ENCODE data around the gene TBXA2R.
"Not testable (repeated sequence)": the region's sequence is repeated elsewhere in the genome, so short reads cannot be mapped to it uniquely, and the experiment has no call there.

Gene TBXA2R

DNA sequence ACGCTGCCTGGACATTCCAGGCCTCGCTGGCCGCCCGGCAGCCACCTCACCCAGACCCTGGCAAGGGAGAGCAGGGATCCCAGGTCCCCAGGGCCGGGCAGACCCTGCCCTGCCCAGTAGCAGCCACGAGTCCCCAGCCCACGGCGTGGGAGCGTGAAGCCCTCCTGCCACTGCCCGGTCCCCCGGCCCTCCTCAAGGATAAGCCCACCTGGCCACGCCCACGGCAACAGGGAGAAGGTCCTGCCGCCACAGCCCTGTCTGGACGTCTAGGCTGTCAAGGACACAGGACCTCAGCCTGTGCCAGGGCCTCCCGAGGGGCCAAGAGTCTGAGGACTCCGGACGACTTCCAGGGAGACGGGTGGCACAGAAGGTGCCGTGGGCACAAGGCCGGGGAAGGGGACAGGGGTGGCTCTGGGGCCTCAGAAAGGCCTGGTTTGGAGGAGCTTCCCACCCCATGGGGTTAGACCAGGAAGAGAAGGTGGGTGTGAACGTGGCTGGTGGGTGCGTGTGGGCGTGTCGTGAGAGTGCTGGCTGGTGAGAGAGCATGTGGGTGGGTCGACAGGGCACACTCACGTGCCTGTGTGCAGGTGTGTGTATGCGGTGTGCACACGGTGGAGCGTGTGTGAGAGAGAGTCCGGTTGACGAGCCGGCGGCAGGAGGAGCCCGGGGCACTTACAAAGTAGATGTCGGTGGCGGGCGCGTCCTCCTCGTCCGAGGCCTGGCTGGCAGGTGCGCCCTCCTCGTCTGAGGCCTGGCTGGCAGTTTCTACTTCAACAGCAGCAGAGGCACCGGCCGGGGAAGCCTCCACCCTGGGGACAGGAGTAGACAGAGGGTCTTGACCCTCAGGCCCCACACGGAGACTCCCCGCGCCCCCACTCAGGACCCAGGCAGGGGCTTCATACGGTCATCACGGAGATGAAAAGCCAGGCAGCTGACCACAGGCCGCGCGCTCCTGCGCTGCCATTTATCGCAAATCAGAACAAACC is 31.8 kb upstream of the TBXA2R start:
- no peak overlapping the region for H3K27ac ChIP-seq (ENCODE audit: low read depth, low read length, severe bottlenecking)
- no peaks in the 10 kb centered on the region for H3K4me1 ChIP-seq (ENCODE audit: control insufficient read depth, insufficient read depth, low read length, poor library complexity, severe bottlenecking)
- H3K9me3 ChIP-seq (ENCODE audit: control insufficient read depth, low read length): no peaks in the 10 kb centered on the region
- no peak overlapping the region for H3K4me3 ChIP-seq (ENCODE audit: extremely low read depth, insufficient read depth, low read length, poor library complexity, severe bottlenecking)
- H3K36me3 ChIP-seq (ENCODE audit: control insufficient read depth, insufficient read depth, low read length): peaks cover 40% of the 10 kb centered on the region
- WGBS, 2 experiments (ENCODE audit: insufficient coverage in 2 of 2): 95% methylated on average over 53 to 54 of the region's 55 CpGs

DNA sequence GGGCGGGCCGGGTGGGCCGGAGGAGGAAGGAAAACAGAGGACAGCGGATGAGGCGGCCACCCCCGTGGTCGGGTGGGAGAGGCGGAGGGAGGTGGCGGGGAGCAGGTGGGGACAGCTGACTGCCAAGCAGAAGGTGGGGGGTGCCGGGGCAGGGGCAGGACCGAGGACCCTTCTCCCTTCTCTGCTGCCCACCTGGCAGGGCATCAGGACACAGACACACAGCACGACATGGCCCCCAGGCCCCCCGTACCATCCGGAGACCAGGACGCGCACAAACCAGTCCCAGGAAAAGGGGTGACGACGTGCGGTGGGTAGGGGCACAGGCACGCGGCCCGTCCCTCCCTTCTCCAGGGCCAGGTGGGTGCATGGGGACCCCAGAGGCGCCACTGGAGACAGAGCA is 30.9 kb upstream of the TBXA2R start:
- Histone ChIP-seq H3K27ac (ENCODE audit: low read depth, low read length, severe bottlenecking) (no peak overlapping the region), H3K9me3 (ENCODE audit: control insufficient read depth, low read length) (no peaks in the 10 kb centered on the region), H3K36me3 (ENCODE audit: control insufficient read depth, insufficient read depth, low read length) (peaks cover 35% of the 10 kb centered on the region), H3K4me3 (ENCODE audit: extremely low read depth, insufficient read depth, low read length, poor library complexity, severe bottlenecking) (no peak overlapping the region), H3K4me1 (ENCODE audit: control insufficient read depth, insufficient read depth, low read length, poor library complexity, severe bottlenecking) (no peaks in the 10 kb centered on the region)
- WGBS, 2 experiments (ENCODE audit: insufficient coverage in 2 of 2): 96 to 98% methylated on average over 13 to 23 of the region's 23 CpGs

DNA sequence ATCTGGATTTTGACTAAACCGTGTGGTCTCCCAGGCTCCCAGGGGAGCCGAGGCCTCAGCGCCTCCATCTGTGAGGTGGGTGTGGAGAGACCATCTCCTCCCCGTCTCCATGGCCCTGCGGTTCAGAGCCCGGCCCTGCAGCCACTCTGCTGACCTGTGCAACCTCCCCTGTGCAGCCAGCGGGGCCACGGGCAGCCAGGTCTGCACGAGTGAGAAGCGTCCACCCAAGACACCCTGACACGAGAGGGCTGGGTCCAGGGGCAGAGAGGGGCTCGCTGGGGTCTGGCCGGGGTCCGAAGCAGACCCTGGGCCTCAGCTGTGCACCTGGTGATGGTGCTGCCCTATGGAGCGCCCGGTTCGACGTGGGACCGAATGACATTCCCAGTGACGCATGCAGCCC is 30.3 kb upstream of the TBXA2R start:
- Histone ChIP-seq H3K36me3 (ENCODE audit: control insufficient read depth, insufficient read depth, low read length) (peaks cover 33% of the 10 kb centered on the region), H3K9me3 (ENCODE audit: control insufficient read depth, low read length) (no peaks in the 10 kb centered on the region), H3K27ac (ENCODE audit: low read depth, low read length, severe bottlenecking) (no peak overlapping the region), H3K4me1 (ENCODE audit: control insufficient read depth, insufficient read depth, low read length, poor library complexity, severe bottlenecking) (no peaks in the 10 kb centered on the region), H3K4me3 (ENCODE audit: extremely low read depth, insufficient read depth, low read length, poor library complexity, severe bottlenecking) (no peak overlapping the region)
- 93 to 96% methylated on average over 18 to 19 of the region's 20 CpGs for WGBS, 2 experiments (ENCODE audit: insufficient coverage in 2 of 2)

GRCh38 chr19:3636506-3636905 is 29.8 kb upstream of the TBXA2R start:
- no peak overlapping the region for H3K27ac ChIP-seq (ENCODE audit: low read depth, low read length, severe bottlenecking)
- H3K36me3 ChIP-seq (ENCODE audit: control insufficient read depth, insufficient read depth, low read length): peaks cover 33% of the 10 kb centered on the region
- H3K4me1 ChIP-seq (ENCODE audit: control insufficient read depth, insufficient read depth, low read length, poor library complexity, severe bottlenecking): no peaks in the 10 kb centered on the region
- H3K9me3 ChIP-seq (ENCODE audit: control insufficient read depth, low read length): no peaks in the 10 kb centered on the region
- 89 to 95% methylated on average over 20 of the region's 20 CpGs for WGBS, 2 experiments (ENCODE audit: insufficient coverage in 2 of 2)
- no peak overlapping the region for H3K4me3 ChIP-seq (ENCODE audit: extremely low read depth, insufficient read depth, low read length, poor library complexity, severe bottlenecking)

DNA sequence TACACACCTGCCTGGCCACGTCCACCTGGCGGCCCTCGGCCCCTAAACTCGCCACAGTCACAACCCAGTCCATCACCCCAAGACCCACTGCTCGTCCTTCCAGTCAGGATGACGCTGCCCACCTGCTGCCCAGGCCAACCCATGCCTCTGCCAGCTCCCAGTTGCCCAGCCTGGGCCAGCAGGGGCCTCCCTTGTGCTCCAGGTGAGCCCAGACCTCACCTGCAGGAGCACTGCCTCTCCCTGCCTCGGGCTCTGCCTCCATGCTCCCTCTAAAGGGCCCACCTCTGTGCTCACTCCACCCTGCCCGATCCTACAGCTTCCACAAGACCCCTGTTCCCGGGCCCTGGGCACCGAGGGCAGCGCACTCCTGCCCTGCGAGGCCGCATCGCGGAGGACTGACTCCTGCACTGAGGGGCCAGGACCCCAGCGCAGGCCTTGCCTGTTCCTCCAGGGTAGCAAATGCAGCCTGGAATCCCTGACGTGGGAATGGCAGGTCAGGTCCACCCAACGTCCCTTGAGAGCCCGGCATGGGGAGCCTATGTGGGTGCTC is 27.9 kb upstream of the TBXA2R start:
- H3K9me3 ChIP-seq (ENCODE audit: control insufficient read depth, low read length): no peaks in the 10 kb centered on the region
- WGBS, 2 experiments (ENCODE audit: insufficient coverage in 2 of 2): 95 to 96% methylated on average over 19 of the region's 19 CpGs
- H3K4me1 ChIP-seq (ENCODE audit: control insufficient read depth, insufficient read depth, low read length, poor library complexity, severe bottlenecking): no peaks in the 10 kb centered on the region
- peaks cover 29% of the 10 kb centered on the region for H3K36me3 ChIP-seq (ENCODE audit: control insufficient read depth, insufficient read depth, low read length)
- H3K4me3 ChIP-seq (ENCODE audit: extremely low read depth, insufficient read depth, low read length, poor library complexity, severe bottlenecking): no peak overlapping the region
- H3K27ac ChIP-seq (ENCODE audit: low read depth, low read length, severe bottlenecking): no peak overlapping the region

- no peaks in the 10 kb centered on the region for H3K9me3 ChIP-seq (ENCODE audit: control insufficient read depth, low read length)
- whole genome bisulfite sequencing, 2 experiments (ENCODE audit: insufficient coverage in 2 of 2): 92 to 94% methylated on average over 13 to 22 of the region's 22 CpGs
Observed at GRCh38 chr19:3633559-3633988, 26.9 kb upstream of the TBXA2R start.

DNA sequence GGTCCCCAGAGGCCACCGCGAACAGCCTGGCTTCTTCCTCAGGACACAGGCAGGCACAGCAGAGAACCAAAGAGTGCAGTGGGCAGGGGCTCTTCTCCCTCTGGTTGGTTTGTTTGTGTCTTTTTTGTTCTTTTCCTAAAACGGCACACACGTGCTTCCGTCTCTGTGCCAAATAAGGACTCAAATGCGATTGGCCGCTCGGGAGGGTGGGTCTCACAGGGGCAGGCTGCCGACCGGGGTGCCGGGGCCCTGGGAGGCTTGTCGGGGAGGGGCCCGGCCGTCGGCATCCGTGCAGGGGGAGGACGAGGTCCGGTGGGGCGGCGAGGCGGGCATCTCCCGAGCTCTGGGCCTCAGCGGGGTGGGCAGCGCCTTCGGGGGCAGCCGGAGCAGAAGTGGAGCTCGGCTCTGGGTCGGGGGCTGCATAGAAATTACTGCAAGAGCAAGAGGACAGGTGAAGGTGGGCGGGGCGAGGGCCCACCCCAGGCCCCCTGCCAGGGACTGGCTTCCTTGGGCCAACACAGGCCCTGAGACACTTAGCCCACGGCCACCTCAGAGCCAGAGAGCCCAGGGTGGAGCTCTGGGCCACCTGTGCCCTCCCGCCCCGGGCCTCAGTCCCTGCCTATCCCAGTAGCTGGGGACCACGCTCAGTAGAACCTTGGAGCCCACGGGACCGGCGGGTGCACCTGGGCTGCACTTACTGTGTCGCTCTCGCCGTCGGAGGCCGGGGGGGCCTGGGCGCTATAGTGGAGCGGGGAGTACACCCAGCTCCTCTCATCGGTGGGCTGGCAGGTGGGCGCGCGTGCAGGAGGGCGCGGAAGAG is 26.3 kb upstream of the TBXA2R start:
- H3K36me3 ChIP-seq (ENCODE audit: control insufficient read depth, insufficient read depth, low read length): peaks cover 18% of the 10 kb centered on the region
- H3K27ac ChIP-seq (ENCODE audit: low read depth, low read length, severe bottlenecking): no peak overlapping the region
- no peaks in the 10 kb centered on the region for H3K4me1 ChIP-seq (ENCODE audit: control insufficient read depth, insufficient read depth, low read length, poor library complexity, severe bottlenecking)
- WGBS, 2 experiments (ENCODE audit: insufficient coverage in 2 of 2): 96% methylated on average over 50 of the region's 50 CpGs
- no peaks in the 10 kb centered on the region for H3K9me3 ChIP-seq (ENCODE audit: control insufficient read depth, low read length)
- H3K4me3 ChIP-seq (ENCODE audit: extremely low read depth, insufficient read depth, low read length, poor library complexity, severe bottlenecking): no peak overlapping the region

More at GRCh38 chr19:3633559-3633988, 26.9 kb upstream of the TBXA2R start:
- Histone ChIP-seq H3K36me3 (ENCODE audit: control insufficient read depth, insufficient read depth, low read length) (peaks cover 19% of the 10 kb centered on the region), H3K27ac (ENCODE audit: low read depth, low read length, severe bottlenecking) (no peak overlapping the region), H3K4me1 (ENCODE audit: control insufficient read depth, insufficient read depth, low read length, poor library complexity, severe bottlenecking) (no peaks in the 10 kb centered on the region), H3K4me3 (ENCODE audit: extremely low read depth, insufficient read depth, low read length, poor library complexity, severe bottlenecking) (no peak overlapping the region)

DNA sequence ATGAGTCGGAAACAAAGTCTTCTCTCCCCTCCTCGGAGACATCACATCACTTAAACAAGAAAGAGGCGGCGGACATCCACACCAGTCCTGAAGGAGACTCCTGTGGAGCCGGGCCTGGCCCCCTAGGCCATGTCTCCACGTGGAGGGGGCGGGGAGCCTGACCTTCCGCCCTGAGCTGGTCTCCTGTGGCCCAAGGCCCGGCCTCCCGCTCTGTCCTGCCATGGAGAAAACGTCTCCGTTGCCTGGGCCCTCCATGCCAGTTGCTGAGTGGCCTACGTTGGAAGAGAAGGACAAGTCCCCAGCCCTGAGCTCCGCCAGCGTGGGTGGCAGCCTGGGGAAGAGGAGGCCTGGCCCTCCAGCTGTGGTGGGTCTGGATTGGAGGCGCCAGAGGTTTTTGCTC is 25.4 kb upstream of the TBXA2R start:
- Histone ChIP-seq H3K36me3 (ENCODE audit: control insufficient read depth, insufficient read depth, low read length) (peaks cover 18% of the 10 kb centered on the region), H3K27ac (ENCODE audit: low read depth, low read length, severe bottlenecking) (no peak overlapping the region), H3K4me1 (ENCODE audit: control insufficient read depth, insufficient read depth, low read length, poor library complexity, severe bottlenecking) (no peaks in the 10 kb centered on the region), H3K9me3 (ENCODE audit: control insufficient read depth, low read length) (no peaks in the 10 kb centered on the region), H3K4me3 (ENCODE audit: extremely low read depth, insufficient read depth, low read length, poor library complexity, severe bottlenecking) (no peak overlapping the region)
- WGBS, 2 experiments (ENCODE audit: insufficient coverage in 2 of 2): 96 to 100% methylated on average over 7 to 9 of the region's 16 CpGs

DNA sequence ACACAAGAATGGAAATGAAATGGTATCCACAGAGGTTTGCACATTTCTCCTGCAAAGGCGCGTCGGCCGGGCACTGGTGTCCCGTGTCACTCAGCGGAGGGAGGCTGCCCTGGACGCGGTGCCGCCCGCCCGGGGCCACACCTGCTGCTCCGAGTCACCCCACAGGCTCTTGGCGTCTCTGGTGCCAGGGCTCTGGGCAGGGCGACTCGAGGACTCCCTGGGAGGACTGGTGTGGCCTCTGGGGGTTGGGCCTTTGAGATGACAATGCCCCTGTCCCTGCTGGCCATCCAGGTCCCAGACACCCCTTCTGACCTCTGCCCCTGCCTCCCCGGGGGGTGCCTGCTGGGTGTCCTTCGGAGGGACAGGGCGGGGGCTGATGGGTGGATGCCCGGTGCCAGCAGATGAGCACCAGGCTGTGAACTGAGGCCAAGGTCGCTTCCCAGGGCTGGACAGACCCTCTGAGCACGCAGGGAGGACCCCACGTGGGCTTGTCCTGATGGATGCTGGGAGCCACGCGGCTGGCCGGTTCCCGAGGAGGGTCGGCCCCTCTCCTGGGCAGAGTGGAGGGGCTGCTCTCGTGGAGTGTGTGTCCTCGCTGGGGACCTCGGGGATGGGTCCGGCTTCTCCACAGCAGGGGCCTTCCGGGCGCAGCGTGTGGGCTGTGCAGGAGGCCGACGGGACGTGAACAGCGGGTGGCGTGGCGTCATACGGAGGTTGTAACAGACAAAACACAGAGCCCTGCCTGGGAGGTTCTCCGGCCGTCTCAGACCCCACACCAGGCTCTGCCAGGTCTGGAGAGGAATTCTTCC is 24.6 kb upstream of the TBXA2R start:
- no peaks in the 10 kb centered on the region for H3K4me1 ChIP-seq (ENCODE audit: control insufficient read depth, insufficient read depth, low read length, poor library complexity, severe bottlenecking)
- WGBS, 2 experiments (ENCODE audit: insufficient coverage in 2 of 2): 92 to 93% methylated on average over 39 to 43 of the region's 43 CpGs

GRCh38 chr19:3628766-3629165 is 22.1 kb upstream of the TBXA2R start:
- not testable (repeated sequence) for H3K4me1 ChIP-seq (ENCODE audit: control insufficient read depth, insufficient read depth, low read length, poor library complexity, severe bottlenecking); H3K27ac ChIP-seq (ENCODE audit: low read depth, low read length, severe bottlenecking); H3K9me3 ChIP-seq (ENCODE audit: control insufficient read depth, low read length); H3K4me3 ChIP-seq (ENCODE audit: extremely low read depth, insufficient read depth, low read length, poor library complexity, severe bottlenecking)
- WGBS, 2 experiments (ENCODE audit: insufficient coverage in 2 of 2): 86 to 89% methylated on average over 6 to 9 of the region's 9 CpGs
- peaks cover 15% of the 10 kb centered on the region for H3K36me3 ChIP-seq (ENCODE audit: control insufficient read depth, insufficient read depth, low read length)

More for the DNA sequence above, 24.6 kb upstream of the TBXA2R start:
- Histone ChIP-seq H3K9me3 (ENCODE audit: control insufficient read depth, low read length) (no peaks in the 10 kb centered on the region), H3K27ac (ENCODE audit: low read depth, low read length, severe bottlenecking) (no peak overlapping the region), H3K36me3 (ENCODE audit: control insufficient read depth, insufficient read depth, low read length) (peaks cover 15% of the 10 kb centered on the region), H3K4me3 (ENCODE audit: extremely low read depth, insufficient read depth, low read length, poor library complexity, severe bottlenecking) (no peak overlapping the region)
